ENCODE measurements around the gene ADGRE3. TPM values are rescaled to one million over a fixed set of nuclear protein-coding genes. Genes with fewer than 3 reads are reported as not detected.

ADGRE3 gene
- total RNA-seq (2014; rRNA removed; shearing (Covaris generic)) = not detected in 2 replicates

- DNase-seq (ENCODE audit: low spot score) = no peak
Observed at GRCh38 chr19:14674764-14675163, at the start of gene ADGRE3. Gene ADGRE3, minus strand, starts transcription at chr19:14674844. Its CDS starts 74 bp downstream, at chr19:14674770.

- no peak for DNase-seq (ENCODE audit: low spot score)
Observed at GRCh38 chr19:14722127-14722526, 47.5 kb upstream of the ADGRE3 start.

- DNase-seq (ENCODE audit: low spot score) = no peak
Observed at GRCh38 chr19:14719162-14719561, 44.5 kb upstream of the ADGRE3 start.

- no peak for DNase-seq (ENCODE audit: low spot score)
Observed at GRCh38 chr19:14718522-14719116, 44.0 kb upstream of the ADGRE3 start.

GRCh38 chr19:14715841-14716240 is 41.2 kb upstream of the ADGRE3 start:
- DNase-seq (ENCODE audit: low spot score) = no peak

GRCh38 chr19:14704450-14704849 is 29.8 kb upstream of the ADGRE3 start:
- DNase-seq (ENCODE audit: low spot score) = no peak

- DNase-seq (ENCODE audit: low spot score) = no peak
Observed at GRCh38 chr19:14703833-14704232, 29.2 kb upstream of the ADGRE3 start.

GRCh38 chr19:14700711-14701375 is 26.2 kb upstream of the ADGRE3 start:
- DNase-seq (ENCODE audit: low spot score) = no peak

- DNase-seq (ENCODE audit: low spot score) = no peak
Observed at GRCh38 chr19:14699641-14700040, 25.0 kb upstream of the ADGRE3 start.

GRCh38 chr19:14695471-14695870 is 20.8 kb upstream of the ADGRE3 start:
- no peak for DNase-seq (ENCODE audit: low spot score)

GRCh38 chr19:14694641-14695266 is 20.1 kb upstream of the ADGRE3 start:
- no peak for DNase-seq (ENCODE audit: low spot score)

- peak; percentile 81 for DNase-seq (ENCODE audit: low spot score)
Observed at GRCh38 chr19:14689598-14690503, 15.2 kb upstream of the ADGRE3 start, which contains the start of gene ZNF333. Gene ZNF333, plus strand, starts transcription at chr19:14690048. Its CDS starts 3,444 bp downstream, at chr19:14693492.

- peak; percentile 26 for DNase-seq (ENCODE audit: low spot score)
Observed at GRCh38 chr19:14686411-14686810, 11.8 kb upstream of the ADGRE3 start.

- no peak for DNase-seq (ENCODE audit: low spot score)
Observed at GRCh38 chr19:14683439-14683838, 8.8 kb upstream of the ADGRE3 start.

GRCh38 chr19:14682084-14682483 is 7.4 kb upstream of the ADGRE3 start:
- no peak for DNase-seq (ENCODE audit: low spot score)

GRCh38 chr19:14678199-14678598 is 3.6 kb upstream of the ADGRE3 start:
- DNase-seq (ENCODE audit: low spot score) = no peak

- no peak for DNase-seq (ENCODE audit: low spot score)
Observed at GRCh38 chr19:14677464-14677863, 2.8 kb upstream of the ADGRE3 start.

- no peak for DNase-seq (ENCODE audit: low spot score)
Observed at GRCh38 chr19:14676762-14677161, 2.1 kb upstream of the ADGRE3 start.

- no peak for DNase-seq (ENCODE audit: low spot score)
Observed at GRCh38 chr19:14673088-14673487, 1.6 kb downstream of the ADGRE3 start.

GRCh38 chr19:14672188-14672872 is 2.3 kb downstream of the ADGRE3 start:
- DNase-seq (ENCODE audit: low spot score) = no peak

- DNase-seq (ENCODE audit: low spot score) = no peak
Observed at GRCh38 chr19:14670408-14670807, 4.2 kb downstream of the ADGRE3 start.
